Measurements from ENCODE around the gene TBC1D22B.

Gene TBC1D22B

GRCh38 chr6:37257634-37258404 lies at the start of gene TBC1D22B, which contains the start of gene TMEM217:
Gene TBC1D22B, plus strand, starts transcription at chr6:37257772. Its CDS starts 146 bp downstream, at chr6:37257918.
Gene TMEM217, minus strand, starts transcription at chr6:37258144. Its CDS starts 39,114 bp downstream, at chr6:37219030.
- peak; percentile 55 for DNase-seq

GRCh38 chr6:37207903-37208456 lies 49.6 kb upstream of the TBC1D22B start:
- peak; percentile 40 for DNase-seq

GRCh38 chr6:37208793-37209192 lies 48.8 kb upstream of the TBC1D22B start:
- DNase-seq, result no peak

DNA sequence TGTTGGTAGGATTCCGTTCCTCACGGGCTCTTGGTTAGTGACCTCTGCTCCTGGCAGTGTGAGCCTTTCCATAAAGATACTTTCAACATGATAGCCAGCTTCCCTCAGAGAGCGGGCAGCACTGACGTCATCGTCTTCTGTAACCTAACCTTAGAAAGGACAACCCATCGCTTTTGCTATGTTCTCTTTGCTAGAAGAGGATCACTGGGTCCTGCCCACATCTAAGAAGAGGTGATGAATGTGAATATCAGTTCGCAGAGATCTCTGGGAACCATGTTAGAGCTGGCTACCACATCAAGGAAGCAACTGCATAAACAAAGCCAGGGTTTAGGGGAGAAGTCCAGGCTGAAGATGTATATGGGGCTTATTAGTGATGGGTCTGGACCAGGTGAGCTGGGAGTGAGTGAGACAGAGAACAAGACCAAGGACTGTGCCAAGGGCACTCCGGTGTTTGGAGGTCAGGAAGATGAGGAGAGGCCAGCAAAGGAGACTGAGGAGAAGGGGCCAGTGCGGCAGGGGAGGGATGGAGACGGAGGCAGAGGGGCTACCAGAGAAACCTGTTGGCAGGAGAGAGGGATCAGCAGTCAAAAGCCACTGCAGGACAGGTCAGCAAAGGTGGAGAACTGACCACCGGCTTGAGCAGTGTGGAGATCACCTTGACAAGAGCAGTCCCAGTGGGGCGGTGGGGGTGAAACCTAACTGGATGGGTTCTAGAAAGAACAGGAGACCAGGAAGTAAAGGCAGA lies 47.9 kb upstream of the TBC1D22B start:
- no peak for DNase-seq

- peak; percentile 16 for DNase-seq
Observed at GRCh38 chr6:37210313-37210968, 47.1 kb upstream of the TBC1D22B start.

GRCh38 chr6:37212268-37212667 lies 45.3 kb upstream of the TBC1D22B start:
- DNase-seq, result no peak

DNA sequence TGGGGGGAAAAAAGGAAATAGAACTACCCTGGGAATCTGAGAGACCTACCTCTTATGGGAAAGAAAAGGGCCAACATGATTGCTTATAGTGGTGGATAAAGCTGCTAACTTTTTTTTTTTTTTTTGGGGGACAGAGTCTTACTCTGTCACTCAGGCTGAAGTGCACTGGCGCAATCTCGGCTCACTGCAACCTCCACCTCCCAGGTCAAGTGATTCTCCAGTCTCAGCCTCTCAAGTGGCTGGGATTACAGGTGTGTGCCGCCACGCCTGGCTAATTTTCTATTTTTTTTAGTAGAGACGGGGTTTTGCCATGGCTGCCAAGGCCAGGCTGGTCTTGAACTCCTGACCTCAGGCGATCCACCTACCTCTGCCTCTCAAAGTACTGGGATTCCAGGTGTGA lies 39.5 kb upstream of the TBC1D22B start:
- no peak for DNase-seq

DNA sequence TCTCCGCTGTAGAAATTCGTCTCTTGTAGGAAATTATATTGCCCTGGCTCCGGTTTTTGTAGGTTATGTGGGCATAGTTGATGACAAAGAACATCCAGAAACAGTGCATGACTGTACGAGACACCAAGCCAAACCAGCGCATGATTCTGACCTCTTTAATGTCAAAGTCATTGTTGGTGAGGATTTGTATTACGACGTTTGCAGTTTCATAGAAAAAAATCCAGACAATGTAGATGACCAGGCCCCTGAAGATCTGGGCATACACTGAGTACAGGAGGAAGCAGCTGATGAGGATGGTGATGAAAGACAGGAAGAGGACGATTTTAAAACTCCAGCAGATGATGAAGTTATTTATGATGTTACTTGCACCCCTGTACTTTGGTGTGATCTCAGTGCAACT lies 39.1 kb upstream of the TBC1D22B start:
- DNase-seq, result no peak

- no peak for DNase-seq
Observed at GRCh38 chr6:37221585-37222124, 35.9 kb upstream of the TBC1D22B start.

GRCh38 chr6:37222125-37222967 lies 35.2 kb upstream of the TBC1D22B start:
- peak; percentile 66 for DNase-seq

DNA sequence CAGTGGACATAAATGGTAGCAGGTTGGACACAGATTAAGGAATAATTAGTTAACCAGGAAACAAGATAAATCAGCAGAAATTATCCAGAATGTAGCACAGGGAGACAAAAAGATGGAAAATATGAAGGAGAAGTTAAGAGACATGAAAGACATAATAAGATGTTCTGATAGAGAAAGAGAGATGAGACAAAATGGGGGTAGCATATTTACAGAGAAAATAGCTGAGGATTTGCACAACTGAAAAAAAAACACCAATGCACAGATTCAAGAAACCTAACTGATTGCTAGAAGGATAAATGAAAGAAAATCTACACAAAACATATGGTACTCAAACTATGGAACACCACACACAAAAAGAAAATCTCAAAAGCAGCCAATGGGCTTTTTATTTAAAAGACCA lies 34.6 kb upstream of the TBC1D22B start:
- DNase-seq, result no peak

GRCh38 chr6:37225350-37226169 lies 32.0 kb upstream of the TBC1D22B start:
- DNase-seq, result no peak

DNA sequence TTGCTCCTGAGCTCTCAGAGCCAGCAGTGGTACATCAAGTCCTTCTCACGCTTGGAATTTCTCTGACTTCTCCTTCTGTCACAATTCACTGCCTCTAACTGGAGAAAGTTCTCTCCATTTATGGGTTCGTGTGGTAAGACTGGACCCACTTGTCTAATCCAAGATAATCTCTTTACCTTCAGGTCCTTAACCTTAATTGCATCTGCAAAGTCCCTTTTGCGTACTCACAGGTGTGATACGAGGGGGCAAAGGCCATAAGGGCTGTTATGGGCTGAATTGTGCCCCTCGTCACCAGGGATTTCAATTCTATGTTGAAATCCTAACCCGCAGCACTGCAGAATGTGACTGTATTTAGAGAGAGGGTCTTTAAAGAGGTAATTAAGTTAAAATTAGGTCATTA lies 27.5 kb upstream of the TBC1D22B start:
- no peak for DNase-seq

GRCh38 chr6:37232430-37233017 lies 25.0 kb upstream of the TBC1D22B start:
- no peak for DNase-seq

DNA sequence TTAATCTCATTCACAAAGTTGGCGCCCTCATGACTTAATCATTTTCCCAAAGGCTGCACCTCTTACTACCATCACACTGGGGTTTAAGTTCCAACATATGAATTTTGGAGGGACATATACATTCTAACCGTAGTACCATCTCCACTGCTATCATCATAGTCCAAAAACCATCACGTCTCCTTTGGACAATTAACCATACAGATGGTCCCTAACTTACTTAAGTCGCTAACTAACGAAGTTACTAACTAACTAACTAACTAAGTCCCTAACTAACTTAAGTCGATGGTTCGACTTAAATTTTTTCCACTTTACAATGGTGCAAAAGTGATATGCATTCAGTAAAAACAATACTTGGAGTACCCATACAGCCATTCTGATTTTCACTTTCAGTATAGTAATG lies 24.0 kb upstream of the TBC1D22B start:
- DNase-seq, result no peak

GRCh38 chr6:37236921-37237320 lies 20.7 kb upstream of the TBC1D22B start:
- DNase-seq, result no peak

DNA sequence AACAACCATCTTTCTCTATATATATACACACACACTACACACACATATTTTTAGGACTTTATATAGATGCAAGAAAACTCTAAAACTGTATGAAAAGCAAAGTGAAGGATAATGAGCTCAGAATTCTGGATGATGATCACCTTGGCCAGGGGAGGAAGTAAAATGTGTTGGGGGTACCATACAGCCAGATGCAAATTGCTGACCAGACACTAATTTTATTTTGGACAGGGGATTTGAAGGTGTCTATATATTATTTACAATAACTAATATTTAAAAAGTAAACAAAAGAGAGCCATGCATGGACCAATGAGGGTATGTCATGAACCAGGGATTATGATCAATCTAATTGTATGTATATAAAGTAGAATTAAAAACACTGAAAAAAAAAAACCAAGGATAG lies 19.8 kb upstream of the TBC1D22B start:
- no peak for DNase-seq

GRCh38 chr6:37238381-37238780 lies 19.2 kb upstream of the TBC1D22B start:
- no peak for DNase-seq

- DNase-seq, result no peak
Observed at GRCh38 chr6:37239526-37239925, 18.0 kb upstream of the TBC1D22B start.

GRCh38 chr6:37239950-37240713 lies 17.4 kb upstream of the TBC1D22B start:
- DNase-seq, result no peak
